ENCODE measurements around the gene CLDN10.

GRCh38 chr13:95557013-95557412, 4.5 kb downstream of the CLDN10 start:
- TF ChIP-seq CTCF (IDR thresholded peaks at IDR 0.05; ENCODE audit: extremely low read depth in 1 of 2, insufficient read depth in 1 of 2, low read depth in 1 of 2, low read length in 2 of 2) (no peak), GATA2 (IDR thresholded peaks at IDR 0.05; ENCODE audit: insufficient read depth, insufficient read length, low read depth, low read length) (no peak), MAX (IDR thresholded peaks at IDR 0.05; ENCODE audit: insufficient read depth, insufficient read length) (no peak), POLR2AphosphoS5 (IDR thresholded peaks at IDR 0.05; ENCODE audit: insufficient read depth, low read depth, low read length) (no peak), EZH2 (IDR thresholded peaks at IDR 0.05; ENCODE audit: borderline replicate concordance, low read depth, low read length, severe bottlenecking) (no peak), FOS (IDR thresholded peaks at IDR 0.05; ENCODE audit: borderline replicate concordance, insufficient read depth, low read length) (no peak), POLR2A (IDR thresholded peaks at IDR 0.05; ENCODE audit: low read depth, low read length) (no peak)

Measured in endothelial cell of umbilical vein (primary cell).